ENCODE data around the gene VAMP2. TPM values are rescaled to one million over a fixed set of nuclear protein-coding genes. Genes with fewer than 3 reads are reported as not detected.

The VAMP2 gene
- total and polyA plus RNA-seq, 5 donors: 50.2 to 74.9 (median 69.9) TPM

DNA sequence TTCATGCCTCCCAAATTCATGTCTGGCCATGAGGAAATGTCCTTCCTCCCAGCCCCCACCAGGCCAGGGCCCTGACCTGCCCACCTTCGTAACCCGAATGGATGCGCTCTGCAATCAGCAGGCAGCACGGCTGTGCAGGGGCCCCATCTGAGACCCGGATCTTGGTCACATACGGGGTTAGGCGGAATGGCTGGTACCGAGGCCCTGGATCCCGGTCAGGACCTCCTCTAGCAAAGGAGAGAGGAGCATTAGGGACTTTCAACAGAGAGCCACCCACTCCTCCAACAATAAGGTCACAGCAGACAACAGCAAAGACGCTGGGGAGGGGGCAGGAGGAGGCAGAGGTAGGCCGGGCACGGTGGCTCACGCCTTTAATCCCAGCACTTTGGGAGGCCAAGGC is 14.2 kb downstream of the VAMP2 start:
- DNase-seq (peak in 2 of 3 donors; percentile 48 to 51), ATAC-seq (no peak)
- Histone ChIP-seq H3K9me3 (ENCODE audit: control insufficient read depth, low read length) (no peaks in the 10 kb centered on the region), H3K4me1 (ENCODE audit: control insufficient read depth, insufficient read depth, low read length) (peaks cover 19% of the 10 kb centered on the region), H3K27me3 (ENCODE audit: control insufficient read depth, insufficient read depth) (no peaks in the 10 kb centered on the region), H3K27ac (ENCODE audit: low read length) (no peak overlapping the region), H3K4me3 (ENCODE audit: low read length) (no peak overlapping the region)
- intact Hi-C loops (cut with DNase I): loop anchor here in 1 of 4 donors (10.0 kb wide), 1 partner anchor 304 kb away; no protein-coding TSS in a partner anchor
- 88% methylated on average over 13 of the region's 13 CpGs for WGBS

DNA sequence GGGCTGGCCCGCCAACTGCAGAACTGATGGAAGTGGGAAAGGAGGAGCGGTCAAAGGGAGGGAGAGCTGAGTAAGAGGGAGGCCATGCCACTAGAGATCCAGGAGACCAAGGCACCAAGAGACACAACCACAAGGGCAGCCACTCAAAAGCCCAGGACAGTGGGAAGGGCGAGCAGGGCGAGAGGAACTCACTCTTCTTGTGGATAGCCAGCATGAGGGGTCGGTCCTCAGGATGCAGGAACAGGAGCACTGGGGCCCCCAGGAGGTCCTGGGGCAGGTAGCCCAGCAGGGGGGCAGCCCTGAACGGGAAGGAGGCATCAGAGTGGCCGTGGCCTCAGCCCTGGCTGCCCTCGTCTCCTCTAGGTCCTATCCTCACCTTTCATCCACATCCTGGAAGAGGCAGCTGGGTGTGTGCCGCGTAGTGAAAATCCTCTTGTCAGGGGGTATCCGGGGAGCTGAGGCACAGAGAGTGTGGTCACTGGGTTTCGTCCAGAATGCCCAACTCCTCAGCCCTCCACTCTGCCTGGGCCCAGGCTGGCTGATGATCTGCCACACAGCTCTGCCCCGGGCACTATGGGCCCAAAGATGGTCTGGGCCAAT is 14.8 kb downstream of the VAMP2 start:
- no peaks in the 10 kb centered on the region for H3K9me3 ChIP-seq (ENCODE audit: control insufficient read depth, low read length)
- WGBS: 92% methylated on average over 13 of the region's 13 CpGs
- H3K4me1 ChIP-seq (ENCODE audit: control insufficient read depth, insufficient read depth, low read length): peaks cover 12% of the 10 kb centered on the region
- H3K27me3 ChIP-seq (ENCODE audit: control insufficient read depth, insufficient read depth): no peaks in the 10 kb centered on the region
- DNase-seq: peak in 2 of 3 donors; percentile 33 to 43
- no peak for ATAC-seq
- no peak overlapping the region for H3K4me3 ChIP-seq (ENCODE audit: low read length)
- intact Hi-C loops (cut with DNase I): loop anchor here in 1 of 4 donors (10.0 kb wide), 1 partner anchor 303 kb away; no protein-coding TSS in a partner anchor
- H3K27ac ChIP-seq (ENCODE audit: low read length): no peak overlapping the region

DNA sequence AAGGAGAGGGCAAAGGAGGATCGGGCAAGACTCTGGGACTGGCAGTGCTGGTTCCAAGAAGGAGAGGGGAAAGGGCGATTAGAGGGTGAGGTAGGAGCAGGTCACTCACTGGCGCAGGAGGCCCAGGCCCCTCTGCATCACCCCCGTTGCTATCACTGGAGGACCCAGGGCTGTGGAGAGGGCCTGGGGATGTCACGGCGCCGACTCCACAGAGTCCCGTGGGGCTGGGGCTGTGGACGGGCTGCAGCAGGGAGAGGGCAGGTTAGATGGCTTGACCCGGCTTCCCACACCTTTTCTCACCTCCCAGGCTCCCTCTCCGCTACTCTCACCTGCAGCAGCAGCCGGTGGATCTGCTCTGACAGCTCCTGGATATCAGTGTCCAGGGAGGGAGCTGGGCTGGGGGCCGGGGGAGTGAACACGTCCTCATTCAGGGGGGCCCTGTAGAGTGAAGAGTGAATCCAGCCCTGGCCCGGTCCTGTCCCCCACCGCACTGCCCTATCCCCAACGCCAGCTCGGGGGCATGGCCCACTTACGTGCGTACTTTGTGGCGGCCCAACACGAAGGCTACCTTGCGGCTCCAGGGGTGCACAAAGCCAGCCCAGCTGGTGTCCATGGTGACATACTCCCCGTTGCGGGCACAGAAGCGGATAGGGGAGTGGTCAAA is 15.5 kb downstream of the VAMP2 start:
- DNase-seq (peak in 2 of 3 donors; percentile 62), ATAC-seq (no peak)
- intact Hi-C loops (cut with DNase I): loop anchor here in 1 of 4 donors (10.0 kb wide), 1 partner anchor 302 kb away; no protein-coding TSS in a partner anchor

DNA sequence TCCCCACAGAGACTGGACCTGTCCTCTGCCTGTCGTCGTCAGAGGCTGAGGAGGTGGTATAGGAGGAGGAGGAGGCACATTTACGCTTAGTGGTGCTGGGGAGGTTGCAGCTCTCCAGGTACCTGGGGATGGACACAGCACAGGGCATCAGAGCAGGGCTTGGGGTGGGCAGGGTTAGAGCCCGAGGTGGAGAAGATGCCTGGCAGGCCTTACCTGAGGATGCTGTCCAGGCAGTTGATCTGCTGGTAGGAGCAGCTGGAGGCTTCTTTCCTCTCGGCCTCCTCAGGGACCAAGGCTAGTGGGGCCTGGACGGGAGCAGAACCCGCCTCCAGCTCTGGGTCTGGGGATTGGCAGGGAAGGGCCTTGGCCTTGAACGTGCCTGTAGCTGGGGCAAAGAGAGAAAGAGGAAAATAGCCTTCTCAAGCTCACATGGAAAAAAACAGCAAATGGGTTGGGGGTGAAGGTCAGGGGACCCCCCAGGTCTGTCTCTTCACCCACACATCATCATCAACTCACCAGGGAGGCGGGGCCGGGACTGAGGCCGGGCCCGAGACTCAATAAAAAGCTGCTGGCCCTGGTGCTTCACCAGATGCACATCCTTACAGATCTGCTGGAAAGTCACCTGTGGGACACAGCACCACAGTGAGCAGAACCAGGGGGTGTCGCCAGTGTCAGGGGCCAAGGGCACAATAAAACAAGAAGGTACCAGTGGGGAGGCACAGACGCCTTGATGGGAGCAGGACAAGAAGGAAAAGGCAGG is 16.2 kb downstream of the VAMP2 start:
- H3K27ac ChIP-seq (ENCODE audit: low read length): no peak overlapping the region
- no peak for ATAC-seq
- DNase-seq: peak in 1 of 3 donors; percentile 24
- no peaks in the 10 kb centered on the region for H3K27me3 ChIP-seq (ENCODE audit: control insufficient read depth, insufficient read depth)
- 90% methylated on average over 14 of the region's 14 CpGs for WGBS
- no peaks in the 10 kb centered on the region for H3K9me3 ChIP-seq (ENCODE audit: control insufficient read depth, low read length)
- H3K4me3 ChIP-seq (ENCODE audit: low read length): no peak overlapping the region
- intact Hi-C loops (cut with DNase I): loop anchor here in 1 of 4 donors (10.0 kb wide), 1 partner anchor 302 kb away; no protein-coding TSS in a partner anchor
- H3K4me1 ChIP-seq (ENCODE audit: control insufficient read depth, insufficient read depth, low read length): peaks cover 9% of the 10 kb centered on the region

More for the DNA sequence above, 15.5 kb downstream of the VAMP2 start:
- Histone ChIP-seq H3K27ac (ENCODE audit: low read length) (no peak overlapping the region), H3K9me3 (ENCODE audit: control insufficient read depth, low read length) (no peaks in the 10 kb centered on the region), H3K4me1 (ENCODE audit: control insufficient read depth, insufficient read depth, low read length) (peaks cover 9% of the 10 kb centered on the region), H3K4me3 (ENCODE audit: low read length) (no peak overlapping the region), H3K27me3 (ENCODE audit: control insufficient read depth, insufficient read depth) (no peaks in the 10 kb centered on the region)
- 84% methylated on average over 26 of the region's 26 CpGs for WGBS

DNA sequence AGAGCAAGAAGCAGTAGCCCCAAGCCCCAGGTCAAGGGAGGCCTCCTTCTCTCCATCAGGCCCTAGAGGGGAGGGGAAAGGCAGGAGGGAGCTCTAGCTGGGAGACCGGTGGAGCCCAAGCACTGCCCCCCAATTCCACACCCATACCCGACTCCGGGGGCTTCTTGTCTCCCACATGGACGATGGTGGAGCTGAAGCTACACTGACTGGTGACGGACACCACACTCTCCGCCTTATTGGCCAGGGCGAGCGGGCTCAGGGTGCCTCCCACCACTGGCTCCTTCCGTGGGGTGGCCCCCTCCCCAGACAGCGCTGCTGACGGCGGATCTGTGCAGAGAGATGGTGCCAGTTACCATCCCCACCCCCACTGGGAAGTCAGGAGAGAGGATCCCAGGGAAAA is 16.9 kb downstream of the VAMP2 start:
- no peaks in the 10 kb centered on the region for H3K27me3 ChIP-seq (ENCODE audit: control insufficient read depth, insufficient read depth)
- no peaks in the 10 kb centered on the region for H3K9me3 ChIP-seq (ENCODE audit: control insufficient read depth, low read length)
- no peak overlapping the region for H3K27ac ChIP-seq (ENCODE audit: low read length)
- 91% methylated on average over 12 of the region's 12 CpGs for WGBS
- no peak overlapping the region for H3K4me3 ChIP-seq (ENCODE audit: low read length)
- no peak for ATAC-seq
- H3K4me1 ChIP-seq (ENCODE audit: control insufficient read depth, insufficient read depth, low read length): peaks cover 8% of the 10 kb centered on the region
- peak in 1 of 3 donors; percentile 59 for DNase-seq
- intact Hi-C loops (cut with DNase I): loop anchor here in 1 of 4 donors (10.0 kb wide), 1 partner anchor 301 kb away; no protein-coding TSS in a partner anchor

DNA sequence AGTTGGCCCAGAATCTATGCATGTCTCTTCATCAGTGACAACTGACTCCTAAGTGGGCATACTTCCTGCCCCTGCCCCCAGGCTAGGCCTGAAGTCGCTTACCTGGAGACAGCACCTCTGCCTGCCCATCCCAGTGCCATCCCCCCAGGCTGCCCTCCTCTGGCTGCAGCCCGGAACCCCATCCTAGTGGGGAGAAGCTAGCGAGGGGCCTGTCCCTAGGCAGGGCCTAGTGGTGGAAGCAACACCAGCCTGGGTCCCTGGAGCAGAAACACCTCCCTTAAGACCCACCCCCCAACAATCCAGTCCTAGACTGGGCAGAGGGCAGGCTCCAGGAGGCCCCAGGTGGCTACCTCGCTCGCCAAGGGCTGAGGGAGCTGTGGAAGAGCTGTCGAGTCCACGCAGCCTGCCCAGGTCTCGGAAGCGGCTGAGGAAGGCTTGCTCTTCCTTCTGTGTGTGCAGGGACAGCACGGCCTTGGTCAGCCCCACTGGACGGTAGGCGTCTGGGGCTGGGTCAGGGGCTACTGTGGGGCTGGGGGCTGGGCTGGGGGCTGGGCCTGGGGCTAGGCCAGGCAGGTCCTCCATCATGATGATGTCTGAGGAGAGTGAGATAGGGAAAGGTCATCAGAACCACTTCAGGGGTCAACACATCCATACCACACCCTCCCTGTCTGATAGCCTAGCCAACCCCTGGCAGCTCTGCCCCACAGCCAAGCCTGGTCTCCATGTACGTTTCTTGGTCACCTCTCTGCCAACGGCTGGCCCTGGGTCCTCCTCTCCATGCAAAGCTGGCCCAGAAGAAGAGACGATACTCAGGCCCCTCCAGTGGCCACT is 18.1 kb downstream of the VAMP2 start:
- no peak for ATAC-seq
- H3K4me3 ChIP-seq (ENCODE audit: low read length): no peak overlapping the region
- no peak overlapping the region for H3K27ac ChIP-seq (ENCODE audit: low read length)
- peak in 2 of 3 donors; percentile 53 to 60 for DNase-seq
- intact Hi-C loops (cut with DNase I): loop anchor here in 1 of 4 donors (10.0 kb wide), 1 partner anchor 300 kb away; no protein-coding TSS in a partner anchor
- no peaks in the 10 kb centered on the region for H3K27me3 ChIP-seq (ENCODE audit: control insufficient read depth, insufficient read depth)
- H3K4me1 ChIP-seq (ENCODE audit: control insufficient read depth, insufficient read depth, low read length): no peaks in the 10 kb centered on the region
- WGBS: 83% methylated on average over 15 of the region's 15 CpGs
- H3K9me3 ChIP-seq (ENCODE audit: control insufficient read depth, low read length): no peaks in the 10 kb centered on the region

DNA sequence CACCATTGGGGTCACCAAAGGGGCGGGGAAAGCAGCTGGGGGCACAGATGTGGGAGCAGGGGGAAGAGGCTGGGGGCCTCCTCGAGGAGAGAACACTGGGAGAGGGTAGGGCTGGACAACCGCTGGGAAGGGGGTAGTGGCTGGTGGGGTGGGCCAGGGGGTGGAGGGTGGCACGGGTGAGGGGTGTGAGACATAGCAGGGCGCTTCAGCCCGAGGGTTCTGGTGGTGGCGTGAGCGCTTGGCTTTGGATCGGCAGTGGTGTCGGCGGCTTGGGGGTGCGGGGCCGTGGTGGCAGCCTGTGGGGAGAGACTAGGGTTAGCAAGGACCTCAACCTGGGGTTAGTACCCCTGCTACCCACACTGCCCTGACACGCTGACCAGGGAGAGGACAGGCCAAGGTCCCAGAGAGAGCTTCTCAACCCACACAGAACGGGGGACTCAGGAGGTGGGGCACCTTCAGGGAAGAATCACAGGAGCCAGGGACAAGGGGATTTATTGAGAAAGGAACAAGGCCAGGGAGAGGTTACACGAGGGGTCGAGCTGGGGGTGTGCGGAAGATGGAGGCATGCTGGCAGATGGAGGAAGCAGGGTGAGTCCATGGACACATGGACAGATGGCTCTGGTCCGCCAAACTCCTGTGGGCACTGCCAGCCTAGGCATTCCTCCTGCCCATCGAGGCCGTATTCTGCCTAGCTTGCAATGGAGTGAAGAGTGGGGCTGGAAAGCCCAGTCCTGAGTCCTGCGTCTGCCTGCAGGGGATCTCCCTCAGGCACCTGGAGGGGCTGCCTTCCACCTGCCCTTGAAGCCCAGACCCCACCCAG is 19.0 kb downstream of the VAMP2 start:
- Histone ChIP-seq H3K27ac (ENCODE audit: low read length) (no peak overlapping the region), H3K9me3 (ENCODE audit: control insufficient read depth, low read length) (no peaks in the 10 kb centered on the region), H3K4me1 (ENCODE audit: control insufficient read depth, insufficient read depth, low read length) (no peaks in the 10 kb centered on the region), H3K27me3 (ENCODE audit: control insufficient read depth, insufficient read depth) (no peaks in the 10 kb centered on the region), H3K4me3 (ENCODE audit: low read length) (no peak overlapping the region)
- DNase-seq: peak in 2 of 3 donors; percentile 47 to 58
- 90% methylated on average over 22 of the region's 22 CpGs for WGBS
- ATAC-seq: no peak
- intact Hi-C loops (cut with DNase I): loop anchor here in 1 of 4 donors (10.0 kb wide), 1 partner anchor 299 kb away; no protein-coding TSS in a partner anchor

DNA sequence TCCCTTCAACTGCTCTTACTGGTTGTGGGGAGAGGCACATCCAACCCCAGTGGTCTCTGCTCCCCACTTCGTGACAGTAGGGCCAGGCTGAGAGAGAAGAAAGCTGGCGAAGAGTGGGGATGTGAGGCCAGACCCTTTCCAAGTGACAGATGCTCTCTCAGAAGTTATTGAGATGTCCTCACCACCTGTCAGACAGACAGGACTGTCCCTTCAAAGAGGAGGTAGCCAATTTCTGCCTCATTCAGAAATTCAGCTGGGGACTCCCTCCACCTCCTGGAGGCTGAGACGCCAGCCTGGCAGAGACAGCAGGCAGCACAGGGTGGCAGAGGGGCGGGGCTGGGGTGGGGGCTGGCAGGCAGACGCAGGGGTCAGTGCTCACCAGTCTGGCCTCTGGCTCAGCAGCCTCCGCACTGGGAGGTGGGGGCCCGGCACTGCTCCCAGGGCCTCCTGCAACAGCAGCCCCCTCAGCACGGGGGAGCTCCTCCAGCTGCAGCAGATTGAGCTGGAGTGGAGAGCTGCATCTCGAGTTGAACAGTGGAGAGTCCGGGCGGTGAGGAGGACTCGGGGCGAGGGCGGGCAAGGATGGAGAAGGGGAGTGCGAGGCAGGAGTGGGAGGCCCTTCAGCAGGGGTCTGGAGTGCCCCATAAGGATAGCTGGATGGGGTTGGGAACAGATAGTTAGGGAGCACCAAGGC is 19.7 kb downstream of the VAMP2 start:
- H3K27me3 ChIP-seq (ENCODE audit: control insufficient read depth, insufficient read depth): no peaks in the 10 kb centered on the region
- H3K4me3 ChIP-seq (ENCODE audit: low read length): no peak overlapping the region
- no peaks in the 10 kb centered on the region for H3K4me1 ChIP-seq (ENCODE audit: control insufficient read depth, insufficient read depth, low read length)
- no peak for ATAC-seq
- no peaks in the 10 kb centered on the region for H3K9me3 ChIP-seq (ENCODE audit: control insufficient read depth, low read length)
- no peak overlapping the region for H3K27ac ChIP-seq (ENCODE audit: low read length)
- WGBS: 80% methylated on average over 15 of the region's 15 CpGs
- intact Hi-C loops (cut with DNase I): loop anchor here in 1 of 4 donors (10.0 kb wide), 1 partner anchor 298 kb away; no protein-coding TSS in a partner anchor
- peak in 2 of 3 donors; percentile 44 to 46 for DNase-seq

DNA sequence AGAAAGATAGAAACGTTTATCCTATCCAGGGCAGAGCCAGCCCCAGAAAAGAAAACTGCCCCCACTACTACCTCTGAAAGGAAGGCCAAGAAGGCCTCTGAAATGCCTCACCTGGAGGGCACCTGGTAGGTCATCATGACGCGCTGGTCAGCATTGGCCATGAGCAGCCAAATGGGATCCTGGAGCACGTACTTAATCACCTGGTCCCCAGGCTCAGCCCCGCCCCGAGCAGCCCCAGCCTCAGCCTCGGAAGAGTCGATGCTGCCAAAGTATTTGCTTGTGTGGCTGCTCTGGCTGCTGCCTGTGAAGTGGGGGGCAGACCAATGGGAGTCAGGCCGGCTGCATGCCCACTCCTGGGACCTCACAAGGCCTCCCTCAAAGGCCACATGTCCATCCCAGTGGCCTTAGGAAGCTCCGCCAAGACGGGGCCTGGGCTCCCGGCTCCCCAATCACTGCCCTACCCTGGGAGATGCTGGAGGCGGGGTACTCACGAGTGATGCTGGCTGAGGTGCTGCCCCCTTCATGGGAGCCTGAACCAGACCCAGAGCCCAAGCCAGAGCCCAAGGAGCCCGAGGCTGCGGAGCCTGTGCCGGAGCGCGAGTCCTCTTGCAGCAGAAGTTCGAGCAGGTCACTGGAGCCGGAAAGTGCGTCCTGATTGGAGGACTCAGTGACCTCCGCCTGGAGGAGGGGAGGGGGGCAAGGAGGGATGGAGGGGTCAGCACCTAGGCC is 20.4 kb downstream of the VAMP2 start:
- Histone ChIP-seq H3K27me3 (ENCODE audit: control insufficient read depth, insufficient read depth) (no peaks in the 10 kb centered on the region), H3K4me3 (ENCODE audit: low read length) (no peak overlapping the region), H3K4me1 (ENCODE audit: control insufficient read depth, insufficient read depth, low read length) (no peaks in the 10 kb centered on the region), H3K27ac (ENCODE audit: low read length) (no peak overlapping the region), H3K9me3 (ENCODE audit: control insufficient read depth, low read length) (no peaks in the 10 kb centered on the region)
- intact Hi-C loops (cut with DNase I): loop anchor here in 1 of 4 donors (10.0 kb wide), 1 partner anchor 298 kb away; no protein-coding TSS in a partner anchor
- peak in 2 of 3 donors; percentile 62 to 68 for DNase-seq
- WGBS: 86% methylated on average over 23 of the region's 23 CpGs
- no peak for ATAC-seq

Data from right cardiac atrium (tissue), 5 donors.